ENCODE results near the gene LRSAM1.

Gene LRSAM1

DNA sequence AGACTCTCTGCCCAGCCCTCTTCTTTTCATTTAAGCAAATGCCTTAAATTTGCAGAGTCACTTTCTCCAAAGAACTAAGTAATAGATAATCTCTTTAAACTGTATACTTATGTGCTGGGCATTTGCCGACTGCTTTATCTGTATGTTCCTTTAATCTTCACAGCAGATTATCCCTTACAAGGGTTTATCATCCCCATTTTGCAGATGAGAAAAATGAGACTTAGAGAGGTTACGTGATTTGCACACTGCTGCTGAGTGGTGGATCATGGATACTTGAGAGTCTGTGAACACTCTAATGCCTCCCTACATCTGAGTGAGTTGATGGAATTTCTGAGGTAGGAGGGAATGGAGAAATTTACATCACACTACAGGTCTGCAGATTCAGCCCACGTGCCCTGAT, 23.0 kb upstream of the LRSAM1 start:
- DNase-seq, result peak; percentile 41

- no peak for DNase-seq
Measured at GRCh38 chr9:127430415-127430814, 20.9 kb upstream of the LRSAM1 start.

GRCh38 chr9:127437497-127438264, 13.6 kb upstream of the LRSAM1 start:
- DNase-seq, result no peak

DNA sequence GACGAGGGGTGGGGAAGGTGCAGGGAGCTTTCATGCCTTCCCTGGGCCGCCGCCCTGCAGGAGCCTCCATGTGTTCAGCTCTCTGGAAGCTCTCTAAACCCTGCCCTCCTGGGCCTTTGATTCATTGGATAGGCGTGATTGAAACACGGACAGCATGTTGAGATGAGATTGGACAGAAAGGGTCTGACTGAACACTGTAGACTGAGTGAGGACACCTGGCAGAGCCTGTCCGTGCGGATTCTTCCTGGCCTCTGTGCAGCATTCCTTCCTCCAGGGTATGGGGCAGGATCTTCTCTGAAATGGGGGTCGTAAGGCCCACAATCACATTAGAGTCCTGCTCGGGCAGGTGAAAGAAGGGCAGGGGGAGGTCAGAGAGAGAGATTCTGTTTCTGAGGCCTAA, 12.9 kb upstream of the LRSAM1 start:
- DNase-seq, result no peak

DNA sequence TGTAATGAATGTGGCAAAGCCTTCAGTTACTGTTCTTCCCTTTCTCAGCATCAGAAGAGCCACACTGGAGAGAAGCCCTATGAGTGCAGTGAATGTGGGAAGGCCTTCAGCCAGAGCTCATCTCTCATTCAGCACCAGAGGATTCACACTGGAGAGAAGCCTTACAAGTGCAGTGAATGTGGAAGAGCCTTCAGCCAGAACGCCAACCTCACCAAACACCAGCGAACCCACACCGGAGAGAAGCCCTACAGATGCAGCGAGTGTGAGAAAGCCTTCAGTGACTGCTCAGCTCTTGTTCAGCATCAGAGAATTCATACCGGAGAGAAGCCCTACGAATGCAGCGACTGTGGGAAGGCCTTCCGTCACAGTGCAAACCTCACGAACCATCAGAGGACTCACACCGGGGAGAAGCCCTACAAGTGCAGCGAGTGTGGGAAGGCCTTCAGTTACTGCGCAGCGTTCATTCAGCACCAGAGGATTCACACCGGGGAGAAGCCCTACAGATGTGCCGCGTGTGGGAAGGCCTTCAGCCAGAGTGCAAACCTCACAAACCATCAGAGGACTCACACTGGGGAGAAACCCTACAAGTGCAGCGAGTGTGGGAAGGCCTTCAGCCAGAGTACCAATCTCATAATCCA, 6.9 kb upstream of the LRSAM1 start:
- peak; percentile 55 for DNase-seq

DNA sequence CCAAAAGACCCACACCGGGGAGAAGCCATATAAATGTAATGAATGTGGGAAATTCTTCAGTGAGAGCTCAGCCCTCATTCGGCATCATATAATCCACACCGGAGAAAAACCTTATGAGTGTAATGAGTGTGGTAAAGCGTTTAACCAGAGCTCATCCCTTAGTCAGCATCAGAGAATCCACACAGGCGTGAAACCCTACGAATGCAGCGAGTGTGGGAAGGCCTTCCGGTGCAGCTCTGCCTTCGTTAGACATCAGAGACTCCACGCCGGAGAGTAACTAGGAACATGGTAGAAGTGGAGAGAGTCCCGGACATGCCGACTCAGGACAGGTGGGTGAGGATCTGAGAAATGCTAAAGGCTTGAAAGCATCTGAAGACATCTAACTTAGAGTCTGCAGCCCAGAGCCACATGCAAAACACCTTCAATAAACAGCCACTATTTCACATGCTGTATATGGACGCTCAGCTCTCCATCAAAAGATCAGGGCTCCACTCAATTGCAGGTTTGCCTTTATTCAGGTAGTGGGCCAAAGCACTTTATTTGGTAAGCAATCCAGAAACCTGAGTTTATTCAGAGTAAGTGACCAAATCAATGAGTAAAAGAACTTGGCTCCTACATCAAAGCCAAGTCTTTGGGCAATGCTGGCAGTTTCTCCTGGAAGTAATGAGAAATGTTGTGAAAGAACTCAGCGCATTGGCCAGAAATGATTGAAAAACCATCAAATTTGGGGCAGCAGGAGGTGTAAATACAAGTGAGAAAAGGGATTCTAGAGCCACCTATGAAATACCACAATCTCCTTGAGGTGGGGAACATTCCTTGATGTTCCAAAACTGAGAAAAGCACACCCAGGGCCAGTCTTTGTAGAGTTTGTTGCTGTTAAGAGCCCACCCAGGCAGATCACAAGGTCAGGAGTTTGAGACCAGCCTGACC, 6.1 kb upstream of the LRSAM1 start:
- peak; percentile 60 for DNase-seq

- DNase-seq, result peak; percentile 59
Measured at GRCh38 chr9:127445851-127446712, 5.2 kb upstream of the LRSAM1 start.

DNA sequence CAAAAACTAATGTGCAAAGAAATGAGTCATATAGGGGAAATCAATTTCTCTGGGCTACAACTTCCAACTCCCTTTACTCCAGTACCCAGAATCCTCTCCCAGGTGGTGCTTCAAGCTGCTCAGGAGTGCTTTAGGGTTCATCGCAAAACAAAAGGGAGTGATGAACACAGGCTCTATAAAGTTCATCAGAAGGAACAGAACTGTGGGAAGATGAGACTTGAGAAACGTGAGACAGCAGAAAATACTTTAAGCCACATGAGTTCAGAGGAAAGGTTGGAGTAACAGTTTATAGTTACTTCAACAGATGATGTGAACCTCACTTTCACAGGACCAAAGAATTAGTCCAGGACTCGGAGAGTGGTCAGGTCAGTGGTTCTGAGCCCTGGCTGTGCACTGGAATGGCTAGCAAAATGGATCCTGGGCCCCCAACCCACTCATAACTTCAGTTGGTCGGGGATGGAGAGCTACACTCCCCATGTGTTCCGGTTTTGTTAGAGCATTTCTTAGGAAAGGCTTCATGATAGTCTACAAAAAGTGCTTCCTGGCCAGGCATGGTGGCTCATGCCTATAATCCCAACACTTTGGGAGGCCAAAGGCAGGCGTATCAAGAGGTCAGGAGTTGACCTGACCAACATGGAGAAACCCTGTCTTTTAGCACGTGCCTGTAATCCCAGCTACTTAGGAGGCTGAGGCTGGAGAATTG, 4.4 kb upstream of the LRSAM1 start:
- peak; percentile 46 for DNase-seq

DNA sequence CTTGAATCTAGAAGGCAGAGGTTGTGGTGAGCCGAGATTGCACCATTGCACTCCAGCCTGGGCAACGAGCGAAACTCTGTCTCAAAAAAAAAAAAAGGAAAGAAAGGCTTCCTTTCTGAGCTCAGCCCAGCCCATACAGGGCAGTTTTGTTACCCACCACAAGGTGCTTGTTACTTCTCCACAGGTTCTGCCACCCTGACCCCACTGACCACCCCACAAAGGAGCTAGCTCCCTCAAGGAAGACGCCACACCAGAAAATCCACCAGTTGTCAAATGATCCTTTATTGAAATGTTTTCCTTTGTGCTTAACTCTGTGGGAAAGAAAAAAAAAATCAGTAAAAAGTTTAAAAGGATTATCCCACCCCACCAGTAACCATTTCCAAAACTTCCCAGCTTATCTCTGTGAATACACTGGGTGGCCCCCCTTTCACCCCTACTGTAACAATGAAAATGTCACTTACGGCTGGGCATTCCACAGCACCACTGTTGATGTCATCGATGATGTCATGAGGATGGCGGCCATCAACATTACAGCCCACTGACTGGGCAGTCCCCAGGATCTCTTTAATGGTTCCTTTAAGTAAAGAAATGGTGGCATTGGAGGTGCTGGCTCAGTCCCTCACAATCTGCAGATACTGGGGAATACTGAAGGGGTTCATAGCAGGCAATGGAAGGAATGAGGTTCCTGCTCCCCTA, 3.7 kb upstream of the LRSAM1 start:
- DNase-seq, result no peak

DNA sequence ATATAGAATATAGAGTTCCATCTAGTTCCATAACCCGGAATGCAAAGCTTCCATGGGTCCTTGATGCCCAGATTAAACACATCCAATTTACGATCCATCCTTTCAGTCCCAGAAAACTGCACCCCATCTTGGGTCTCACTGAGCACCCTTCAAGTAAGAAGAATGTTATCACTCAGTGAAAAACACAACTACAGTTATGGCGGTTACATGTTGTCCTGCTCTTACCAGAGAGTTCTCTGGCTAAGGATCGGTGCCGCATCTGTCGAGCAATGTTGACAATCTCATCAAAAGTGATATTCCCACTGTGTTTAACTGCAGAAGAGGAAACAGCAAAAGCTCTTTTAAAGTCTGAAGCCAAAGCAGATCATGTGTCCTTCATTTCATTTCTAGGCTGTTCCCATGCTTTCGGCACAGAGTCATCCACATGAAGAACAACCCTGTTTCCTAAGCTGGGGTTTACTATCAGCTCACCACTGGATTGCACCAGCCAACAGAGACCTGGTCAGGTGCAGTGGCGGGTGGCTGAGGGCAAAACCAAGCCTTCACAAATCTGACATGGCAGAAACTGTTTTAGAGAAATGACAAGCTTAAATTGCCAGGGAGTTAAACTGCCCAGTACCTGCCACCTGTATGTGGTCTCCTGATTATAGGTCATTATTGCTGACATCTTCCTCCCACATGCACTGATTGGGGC, 3.1 kb upstream of the LRSAM1 start:
- DNase-seq, result no peak

- DNase-seq, result no peak
Measured at GRCh38 chr9:127449332-127449966, 1.9 kb upstream of the LRSAM1 start.

DNA sequence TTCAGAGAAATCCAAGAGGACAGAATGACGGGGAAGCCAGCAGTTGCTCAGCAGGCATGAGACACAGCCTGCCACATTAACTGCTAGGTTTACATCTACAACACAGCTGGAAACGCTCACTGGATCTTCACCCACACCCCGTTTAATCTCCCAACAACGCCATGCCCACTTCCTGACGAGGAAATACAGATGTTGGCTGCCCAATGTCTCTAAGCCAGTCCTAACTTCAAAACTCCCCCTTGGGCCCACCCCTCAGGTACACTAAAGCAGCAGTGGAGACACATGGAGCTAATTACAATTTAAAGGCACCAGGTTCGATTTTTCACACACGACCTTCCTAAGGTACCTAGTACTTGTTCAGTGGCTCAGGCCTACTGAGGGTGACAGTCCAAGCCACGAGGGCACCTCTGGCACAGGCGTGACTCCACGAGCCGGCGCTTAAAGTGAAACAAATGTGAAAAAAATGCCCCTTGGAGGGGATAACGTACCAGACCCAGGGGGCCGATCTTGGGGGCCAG, 1.0 kb upstream of the LRSAM1 start:
- DNase-seq, result peak; percentile 43

DNA sequence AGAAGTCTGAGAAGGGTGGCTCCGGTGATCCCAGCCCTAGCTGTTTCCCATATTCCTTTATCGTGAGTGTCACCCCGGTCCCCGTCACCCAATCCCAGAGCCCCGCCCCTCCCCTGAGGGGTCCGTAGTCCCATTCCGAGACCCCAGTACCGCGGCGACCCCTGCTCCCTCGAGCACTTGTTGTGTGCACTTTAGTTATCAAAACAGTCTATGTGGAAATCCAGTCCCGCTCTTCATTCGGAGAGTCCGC, 223 bp downstream of the LRSAM1 start:
- no peak for DNase-seq

GRCh38 chr9:127451858-127452656, 747 bp downstream of the LRSAM1 start:
- DNase-seq, result peak; percentile 63

DNA sequence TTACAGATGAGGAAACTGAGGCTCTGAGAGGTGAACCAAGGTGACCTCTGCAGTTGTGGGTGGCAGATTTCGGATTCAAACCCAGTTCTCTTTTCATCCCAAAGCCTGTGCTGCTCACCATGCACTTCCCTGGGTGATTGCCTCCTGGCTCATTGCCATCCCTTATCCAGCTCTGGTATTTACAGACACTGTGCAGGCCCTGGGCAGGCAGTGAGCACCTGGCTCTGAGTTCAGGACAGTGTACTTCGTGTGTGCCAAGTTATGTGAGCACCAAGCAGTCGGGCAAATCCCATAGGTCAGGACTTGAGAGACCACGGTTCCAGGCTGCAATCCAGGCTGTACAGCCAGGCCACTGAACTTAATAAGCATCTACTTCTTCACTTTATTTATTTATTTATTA, 1.4 kb downstream of the LRSAM1 start:
- DNase-seq, result no peak

- DNase-seq, result no peak
Measured at GRCh38 chr9:127455324-127455992, 4.1 kb downstream of the LRSAM1 start.

DNA sequence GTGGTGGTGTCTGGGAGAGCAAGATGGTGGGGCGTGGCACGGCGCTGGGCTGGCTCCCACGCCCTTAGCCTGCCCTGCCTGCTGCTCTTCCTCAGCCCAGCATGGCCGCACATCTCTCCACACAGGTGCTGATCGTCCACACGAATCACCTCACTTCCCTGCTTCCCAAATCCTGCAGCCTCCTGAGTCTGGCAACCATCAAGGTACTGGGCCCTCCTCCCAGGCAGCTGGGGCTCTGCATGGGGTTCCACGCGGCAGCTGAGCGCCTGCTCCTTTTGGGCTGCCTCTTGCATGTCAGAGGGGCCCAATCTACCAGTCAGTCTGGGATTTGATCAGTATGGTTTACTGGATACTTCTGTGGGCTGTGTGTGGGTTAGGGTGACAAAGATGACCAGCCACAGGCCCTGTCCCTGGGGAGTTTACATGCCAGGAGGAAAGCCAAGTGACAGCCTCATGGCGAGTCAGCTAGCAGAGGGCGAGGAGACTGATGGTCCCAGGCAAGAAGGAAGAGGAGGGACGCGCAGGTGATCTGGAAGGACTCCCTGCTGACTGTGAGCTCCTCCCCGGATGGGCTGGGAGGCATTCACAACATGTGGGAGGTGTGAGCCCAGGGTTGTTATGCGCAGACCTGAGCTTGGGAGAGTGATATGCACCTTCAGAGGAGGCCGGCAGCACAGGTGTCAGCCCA, 6.0 kb downstream of the LRSAM1 start:
- no peak for DNase-seq

DNA sequence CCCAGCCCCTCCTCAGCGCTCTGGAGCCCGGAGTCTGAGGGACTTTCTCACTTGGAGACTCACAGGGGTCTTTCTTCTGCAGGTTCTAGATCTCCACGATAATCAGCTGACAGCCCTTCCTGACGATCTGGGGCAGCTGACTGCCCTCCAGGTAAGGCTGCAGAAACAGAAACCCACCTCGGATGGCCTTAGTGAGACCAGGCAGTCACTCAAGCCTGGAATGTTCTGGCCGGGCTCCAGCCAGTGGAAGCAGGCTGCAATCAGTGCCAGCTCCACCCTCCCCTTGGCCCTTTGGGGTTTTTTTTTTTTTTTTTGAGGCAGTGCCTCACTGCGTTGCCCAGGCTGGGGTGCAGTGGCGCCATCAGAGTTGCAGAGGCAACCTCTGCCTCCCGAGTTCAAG, 7.6 kb downstream of the LRSAM1 start:
- DNase-seq, result no peak

All from NCI-H82 (cell line).